Stimulated activated CD4-positive, alpha-beta T cell treated with anti-CD3 and anti-CD28 coated beads, Interleukin-4, amount 100 ng/mL, for 4 hours (primary cell): ENCODE measurements around the gene SRP68.
A peak's percentile ranks its signal among the peaks of the same experiment; 100 is the strongest.

Experiments
- DNase-seq, 2 experiments: peaks; one replicate each; pipeline ENCODE4 v3.0.0-alpha.2; 2020

SRP68 gene

GRCh38 chr17:76072148-76072858, at the start of gene SRP68:
Gene SRP68, minus strand, starts transcription at chr17:76072517. Its CDS starts 26 bp downstream, at chr17:76072491.
- peak; percentile 78 to 84 for DNase-seq

GRCh38 chr17:76121932-76122430, 49.7 kb upstream of the SRP68 start:
- DNase-seq, result peak; percentile 17 to 42

DNA sequence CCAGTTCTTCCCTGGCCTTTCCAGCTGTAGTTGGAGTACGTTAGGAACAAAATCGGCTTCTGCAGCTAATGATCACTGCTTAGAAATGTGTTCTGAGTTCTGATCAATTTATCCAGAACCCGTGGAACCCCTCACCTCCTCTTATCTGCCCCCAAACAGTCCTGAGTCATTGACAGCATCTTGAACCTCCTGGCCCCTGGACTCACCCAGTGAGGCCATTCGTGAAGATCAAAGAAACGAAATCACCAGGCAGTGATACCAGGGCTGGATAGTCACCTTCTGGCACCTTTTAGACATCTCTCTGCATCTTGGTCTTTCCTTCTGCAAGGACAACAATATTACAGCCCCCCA, 48.3 kb upstream of the SRP68 start:
- DNase-seq, result no peak

- DNase-seq, result no peak
Observed at GRCh38 chr17:76119409-76120371, 47.4 kb upstream of the SRP68 start.

GRCh38 chr17:76115138-76115754, 42.9 kb upstream of the SRP68 start:
- no peak for DNase-seq

DNA sequence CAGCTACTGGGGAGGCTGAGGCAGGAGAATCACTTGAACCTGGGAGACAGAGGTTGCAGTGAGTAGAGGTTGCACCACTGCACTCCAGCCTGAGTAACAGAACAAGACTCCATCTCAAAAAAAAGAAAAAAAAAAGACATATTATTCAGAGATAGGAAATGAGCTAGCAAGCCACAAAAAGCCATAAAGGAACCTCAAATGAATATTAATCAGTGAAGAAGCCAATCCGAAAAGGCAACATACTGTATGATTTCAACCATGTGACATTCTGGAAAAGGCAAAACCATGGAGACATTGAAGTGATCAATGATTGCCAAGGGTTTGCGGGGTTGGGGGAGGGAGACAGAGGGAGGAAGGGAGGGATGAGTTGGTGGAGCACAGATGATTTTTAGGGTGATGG, 39.6 kb upstream of the SRP68 start:
- DNase-seq, result no peak

DNA sequence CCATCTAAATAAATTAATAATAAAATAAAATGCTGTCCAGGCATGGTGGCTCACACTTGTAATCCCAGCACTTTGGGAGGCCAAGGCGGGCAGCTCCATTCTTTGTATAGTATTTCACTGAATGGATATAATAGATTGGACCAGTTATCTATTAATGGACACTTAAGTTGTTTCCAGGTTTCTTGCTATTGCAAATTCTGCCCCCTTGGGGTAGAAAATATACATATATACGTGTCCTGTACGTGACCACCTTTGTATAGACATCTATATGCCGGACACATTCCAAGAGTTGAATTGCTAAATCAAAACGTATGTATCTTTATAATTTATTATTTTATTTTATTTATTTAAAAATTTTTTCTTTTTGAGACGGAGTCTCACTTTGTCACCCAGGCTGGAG, 35.2 kb upstream of the SRP68 start:
- DNase-seq, result no peak

DNA sequence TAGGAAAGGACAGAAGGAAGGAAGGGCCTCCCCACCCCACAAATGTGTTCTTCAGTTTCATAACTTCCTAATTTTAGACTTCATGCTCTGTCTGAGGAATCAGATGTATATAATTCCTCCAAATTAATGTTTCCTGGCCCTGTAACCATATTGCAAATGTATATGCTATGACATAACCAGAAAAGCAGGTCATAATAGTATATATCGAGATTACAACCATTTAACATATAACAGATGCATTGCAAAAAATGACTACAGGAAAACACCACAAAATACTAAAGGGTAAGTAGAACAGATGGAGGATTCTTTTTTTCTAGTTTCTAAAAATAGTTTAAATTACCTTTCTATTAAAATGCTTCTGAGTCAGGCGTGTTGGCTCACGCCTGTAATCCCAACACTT, 34.4 kb upstream of the SRP68 start:
- DNase-seq, result no peak

GRCh38 chr17:76104896-76105231, 32.5 kb upstream of the SRP68 start:
- no peak for DNase-seq

DNA sequence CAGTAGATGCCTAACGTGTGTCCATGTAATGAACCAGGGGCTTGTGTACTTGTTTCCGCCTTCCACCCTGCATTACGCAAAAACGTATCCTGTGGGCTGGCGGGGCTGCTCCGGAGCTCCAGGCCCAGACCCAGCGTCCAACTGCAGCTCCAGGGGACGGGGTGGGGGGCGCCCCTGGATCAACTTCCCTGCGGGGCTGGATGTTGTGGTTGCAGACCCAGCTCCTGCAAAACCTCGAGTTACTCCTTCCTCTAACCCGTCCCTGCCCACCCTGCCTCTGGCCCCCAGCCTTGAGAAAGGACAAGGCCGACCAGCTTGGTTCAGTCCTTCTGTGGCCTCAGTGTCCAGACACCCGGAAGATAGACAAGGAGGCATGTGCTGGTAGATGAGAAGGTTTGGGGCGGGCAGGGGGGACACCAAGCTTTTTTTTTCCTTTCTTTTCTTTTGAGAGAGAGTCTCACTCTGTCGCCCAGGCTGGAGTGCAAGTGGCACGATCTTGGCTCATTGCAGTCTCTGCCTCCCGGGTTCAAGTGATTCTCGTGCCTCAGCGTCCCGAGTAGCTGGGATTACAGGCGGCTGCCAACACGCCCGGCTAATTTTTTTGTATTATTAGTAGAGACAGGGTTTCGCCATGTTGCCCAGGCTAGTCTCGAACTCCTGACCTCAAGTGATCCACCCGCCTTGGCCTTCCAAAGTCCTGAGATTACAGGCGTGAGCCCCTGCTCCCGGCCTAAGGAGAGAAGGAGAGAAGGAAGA, 32.0 kb upstream of the SRP68 start:
- DNase-seq, result no peak

- peak; percentile 90 to 92 for DNase-seq
Observed at GRCh38 chr17:76103274-76104139, 31.2 kb upstream of the SRP68 start, which contains the start of gene EXOC7. Gene EXOC7, minus strand, starts transcription at chr17:76103787. Its CDS starts 95 bp downstream, at chr17:76103692.

DNA sequence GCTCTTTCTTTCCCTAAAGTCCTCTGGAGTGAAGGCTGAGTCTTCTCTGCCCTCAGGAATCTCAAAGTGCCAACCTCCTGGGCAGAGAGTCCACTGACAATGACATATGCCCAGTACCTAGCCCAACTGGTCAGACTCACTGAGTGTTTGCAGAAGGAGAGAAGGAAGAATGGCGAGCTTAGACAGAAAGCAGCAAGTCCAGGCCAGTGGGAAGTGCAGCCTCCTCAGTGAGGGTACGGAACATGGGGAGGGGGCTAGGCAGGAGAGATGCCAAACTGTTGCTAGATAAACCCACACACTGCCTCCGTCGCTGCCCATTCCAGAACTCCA, 30.6 kb upstream of the SRP68 start:
- DNase-seq, result no peak

DNA sequence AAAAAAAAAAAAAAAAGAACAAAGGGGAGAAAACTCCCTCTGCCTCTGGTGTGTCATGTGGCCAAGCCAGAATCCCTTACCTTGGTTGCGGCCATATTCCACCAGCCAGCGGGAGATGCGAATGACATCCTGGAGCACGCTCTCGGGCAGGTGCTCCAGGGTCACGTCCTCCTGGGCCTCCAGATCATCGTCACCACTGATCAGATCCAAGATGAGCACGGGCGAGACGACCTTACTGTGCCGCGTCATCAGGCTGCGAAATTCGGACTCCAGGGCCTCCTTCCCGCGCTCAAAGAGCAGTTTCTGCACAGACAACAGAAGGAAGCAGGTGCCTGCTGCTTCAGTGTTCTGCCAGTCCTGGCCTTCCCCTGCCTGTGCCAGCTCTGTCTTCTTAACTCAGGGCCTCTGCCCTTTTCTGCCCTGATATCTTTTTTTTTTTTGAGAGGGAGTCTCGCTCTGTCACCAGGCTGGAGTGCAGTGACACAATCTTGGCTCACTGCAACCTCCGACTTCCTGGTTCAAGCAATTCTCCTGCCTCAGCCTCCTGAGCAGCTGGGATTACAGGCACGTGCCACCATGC, 25.5 kb upstream of the SRP68 start:
- no peak for DNase-seq

GRCh38 chr17:76095943-76096342, 23.6 kb upstream of the SRP68 start:
- no peak for DNase-seq

GRCh38 chr17:76094046-76094445, 21.7 kb upstream of the SRP68 start:
- no peak for DNase-seq

DNA sequence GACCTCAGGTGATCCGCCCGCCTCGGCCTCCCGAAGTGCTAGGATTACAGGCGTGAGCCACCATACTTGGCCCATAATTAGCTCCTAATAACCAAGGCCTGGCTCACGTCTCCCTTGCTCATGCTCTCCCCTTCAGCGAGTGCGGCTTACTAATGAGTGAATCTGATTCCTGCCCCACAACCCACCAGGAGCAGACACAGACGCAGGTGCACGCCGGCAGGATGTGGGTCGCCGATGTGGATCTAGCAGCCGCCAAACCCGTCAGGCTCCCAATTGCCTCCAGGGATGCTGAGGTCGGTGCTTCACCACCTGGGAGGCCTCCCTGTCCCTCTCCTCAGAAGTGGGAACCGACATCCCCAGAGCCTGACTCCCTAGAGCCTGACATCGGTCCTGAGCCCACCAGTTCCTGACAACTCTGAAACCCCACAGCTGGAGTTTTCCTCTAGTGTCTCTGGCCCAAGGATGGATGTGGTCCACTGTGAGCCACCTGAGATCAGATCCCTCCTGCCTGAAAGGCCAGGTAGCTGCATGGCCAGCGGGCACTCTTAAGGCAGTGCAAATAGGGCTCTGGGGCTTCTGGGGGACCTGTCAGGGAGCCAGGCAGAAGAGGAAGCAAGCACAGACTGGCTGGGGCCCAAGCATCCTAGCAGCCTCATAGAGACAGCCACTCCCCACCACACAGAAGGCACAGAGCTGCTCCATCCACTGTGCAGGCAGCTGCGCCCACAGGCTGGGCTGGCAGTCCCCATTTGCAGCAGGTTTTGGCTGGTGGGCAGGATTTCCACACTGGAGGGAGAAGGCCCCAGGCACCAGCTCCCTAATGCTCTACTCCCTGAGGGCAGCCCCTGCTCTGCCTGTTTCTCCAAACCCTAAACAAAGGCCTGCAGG, 20.5 kb upstream of the SRP68 start:
- DNase-seq, result no peak

GRCh38 chr17:76091526-76092286, 19.4 kb upstream of the SRP68 start:
- no peak for DNase-seq

GRCh38 chr17:76090517-76091129, 18.3 kb upstream of the SRP68 start:
- no peak for DNase-seq
